ENCODE measurements around the gene DDHD1.
"Not testable (repeated sequence)": the region's sequence is repeated elsewhere in the genome, so short reads cannot be mapped to it uniquely, and the experiment has no call there.

Gene DDHD1

GRCh38 chr14:53108292-53109104 lies 44.6 kb downstream of the DDHD1 start:
- no peak for DNase-seq (ENCODE audit: low read depth in 2 of 2)

GRCh38 chr14:53106768-53107167 lies 46.4 kb downstream of the DDHD1 start:
- DNase-seq (ENCODE audit: low read depth in 2 of 2): no peak

- no peak for DNase-seq (ENCODE audit: low read depth in 2 of 2)
Measured at GRCh38 chr14:53103636-53104340, 49.3 kb downstream of the DDHD1 start.

- DNase-seq (ENCODE audit: low read depth in 2 of 2): no peak
Measured at GRCh38 chr14:53093206-53093605, 59.9 kb downstream of the DDHD1 start.

- no peak for DNase-seq (ENCODE audit: low read depth in 2 of 2)
Measured at GRCh38 chr14:53090853-53091252, 62.3 kb downstream of the DDHD1 start.

- not testable (repeated sequence) for DNase-seq (ENCODE audit: low read depth in 2 of 2)
Measured at GRCh38 chr14:53084954-53085353, 68.2 kb downstream of the DDHD1 start.

GRCh38 chr14:53064475-53064874 lies 88.6 kb downstream of the DDHD1 start:
- no peak for DNase-seq (ENCODE audit: low read depth in 2 of 2)

GRCh38 chr14:53062856-53063255 lies 90.3 kb downstream of the DDHD1 start:
- no peak for DNase-seq (ENCODE audit: low read depth in 2 of 2)

GRCh38 chr14:53060046-53060445 lies 93.1 kb downstream of the DDHD1 start:
- no peak for DNase-seq (ENCODE audit: low read depth in 2 of 2)

- no peak for DNase-seq (ENCODE audit: low read depth in 2 of 2)
Measured at GRCh38 chr14:53055003-53055402, 98.1 kb downstream of the DDHD1 start.

- DNase-seq (ENCODE audit: low read depth in 2 of 2): no peak
Measured at GRCh38 chr14:53054457-53054856, 98.7 kb downstream of the DDHD1 start.

GRCh38 chr14:53048631-53049030 lies 104.5 kb downstream of the DDHD1 start:
- no peak for DNase-seq (ENCODE audit: low read depth in 2 of 2)

- DNase-seq (ENCODE audit: low read depth in 2 of 2): no peak
Measured at GRCh38 chr14:53047307-53048069, 105.6 kb downstream of the DDHD1 start.

GRCh38 chr14:53044486-53044885 lies 108.6 kb downstream of the DDHD1 start:
- no peak for DNase-seq (ENCODE audit: low read depth in 2 of 2)

- DNase-seq (ENCODE audit: low read depth in 2 of 2): no peak
Measured at GRCh38 chr14:53043027-53043581, 110.0 kb downstream of the DDHD1 start.

- no peak for DNase-seq (ENCODE audit: low read depth in 2 of 2)
Measured at GRCh38 chr14:53042480-53042879, 110.6 kb downstream of the DDHD1 start.

- DNase-seq (ENCODE audit: low read depth in 2 of 2): no peak
Measured at GRCh38 chr14:53041067-53041466, 112.1 kb downstream of the DDHD1 start.

- DNase-seq (ENCODE audit: low read depth in 2 of 2): no peak
Measured at GRCh38 chr14:53038629-53039028, 114.5 kb downstream of the DDHD1 start.

GRCh38 chr14:53037016-53037415 lies 116.1 kb downstream of the DDHD1 start:
- no peak for DNase-seq (ENCODE audit: low read depth in 2 of 2)

- DNase-seq (ENCODE audit: low read depth in 2 of 2): no peak
Measured at GRCh38 chr14:53035336-53036210, 117.5 kb downstream of the DDHD1 start.

- DNase-seq (ENCODE audit: low read depth in 2 of 2): no peak
Measured at GRCh38 chr14:53034688-53035230, 118.4 kb downstream of the DDHD1 start.

Data from stimulated activated CD8-positive, alpha-beta memory T cell treated with anti-CD3 and anti-CD28 coated beads, Interleukin-2, amount 100 ng/mL, for 48 hours (primary cell).